IPS DF 4.7 (cell line): ENCODE results near the gene SHISAL2B.
"Not testable (repeated sequence)": the region's sequence is repeated elsewhere in the genome, so short reads cannot be mapped to it uniquely, and the experiment has no call there.

Source experiments
- DNase-seq: peaks from one replicate; pipeline ENCODE4 v3.0.0-alpha.2; 2013; ENCODE audit warnings: low spot score; ENCODE audit errors: extremely low read depth

SHISAL2B gene

GRCh38 chr5:64696414-64696813, 6.1 kb downstream of the SHISAL2B start:
- not testable (repeated sequence) for DNase-seq

- DNase-seq: no peak
Observed at GRCh38 chr5:64700765-64701164, 10.5 kb downstream of the SHISAL2B start.

- not testable (repeated sequence) for DNase-seq
Observed at GRCh38 chr5:64706074-64706473, 15.8 kb downstream of the SHISAL2B start.

GRCh38 chr5:64707191-64707590, 16.9 kb downstream of the SHISAL2B start:
- DNase-seq: no peak

- not testable (repeated sequence) for DNase-seq
Observed at GRCh38 chr5:64714495-64714894, 24.2 kb downstream of the SHISAL2B start.

- DNase-seq: no peak
Observed at GRCh38 chr5:64722588-64722987, 32.3 kb downstream of the SHISAL2B start.

- DNase-seq: no peak
Observed at GRCh38 chr5:64727150-64727549, 36.8 kb downstream of the SHISAL2B start.

GRCh38 chr5:64742411-64742810, 52.1 kb downstream of the SHISAL2B start:
- DNase-seq: no peak

GRCh38 chr5:64742821-64743220, 52.5 kb downstream of the SHISAL2B start:
- DNase-seq: no peak

GRCh38 chr5:64744914-64745313, 54.6 kb downstream of the SHISAL2B start:
- DNase-seq: no peak

- no peak for DNase-seq
Observed at GRCh38 chr5:64746446-64746845, 56.1 kb downstream of the SHISAL2B start.

GRCh38 chr5:64749385-64749784, 59.1 kb downstream of the SHISAL2B start:
- DNase-seq: no peak

GRCh38 chr5:64754066-64754465, 63.8 kb downstream of the SHISAL2B start:
- DNase-seq: no peak

- no peak for DNase-seq
Observed at GRCh38 chr5:64758901-64759300, 68.6 kb downstream of the SHISAL2B start.

GRCh38 chr5:64759960-64760660, 69.8 kb downstream of the SHISAL2B start:
- DNase-seq: no peak

GRCh38 chr5:64763948-64764503, 73.7 kb downstream of the SHISAL2B start:
- no peak for DNase-seq

- DNase-seq: no peak
Observed at GRCh38 chr5:64765804-64766504, 75.7 kb downstream of the SHISAL2B start.

GRCh38 chr5:64766941-64767340, 76.6 kb downstream of the SHISAL2B start:
- no peak for DNase-seq
